Memory B cell (primary cell): ENCODE data around the gene UGT1A1.
"Not testable (repeated sequence)": the region's sequence is repeated elsewhere in the genome, so short reads cannot be mapped to it uniquely, and the experiment has no call there.

ENCODE experiments used
- ATAC-seq: fragments of 150-1000 bp; cut with Tn5 transposase; 2 replicates; pipeline ENCODE4 v1.10.0; 2021; ENCODE audit warnings: low read depth, mild to moderate bottlenecking, moderate library complexity
- DNase-seq, 2 donors: peaks; one replicate each; pipeline ENCODE4 v3.0.0; 2022; ENCODE audit warnings: low spot score in 2 of 2
- H3K27ac Mint-ChIP-seq: one replicate; pipeline ENCODE4 v1.8.0; 2022; ENCODE audit warnings: mild to moderate bottlenecking, moderate library complexity, mixed read lengths
- H3K27me3 Mint-ChIP-seq: one replicate; pipeline ENCODE4 v1.8.0; 2022; ENCODE audit warnings: mixed read lengths
- H3K36me3 Mint-ChIP-seq: one replicate; pipeline ENCODE4 v1.8.0; 2022; ENCODE audit warnings: mild to moderate bottlenecking, mixed read lengths
- H3K4me1 Mint-ChIP-seq: one replicate; pipeline ENCODE4 v1.8.0; 2022; ENCODE audit warnings: mixed read lengths
- H3K4me3 Mint-ChIP-seq: one replicate; pipeline ENCODE4 v1.8.0; 2022; ENCODE audit warnings: mild to moderate bottlenecking, moderate library complexity, mixed read lengths
- H3K9me3 Mint-ChIP-seq: one replicate; pipeline ENCODE4 v1.8.0; 2022; ENCODE audit warnings: mixed read lengths

UGT1A1 gene

DNA sequence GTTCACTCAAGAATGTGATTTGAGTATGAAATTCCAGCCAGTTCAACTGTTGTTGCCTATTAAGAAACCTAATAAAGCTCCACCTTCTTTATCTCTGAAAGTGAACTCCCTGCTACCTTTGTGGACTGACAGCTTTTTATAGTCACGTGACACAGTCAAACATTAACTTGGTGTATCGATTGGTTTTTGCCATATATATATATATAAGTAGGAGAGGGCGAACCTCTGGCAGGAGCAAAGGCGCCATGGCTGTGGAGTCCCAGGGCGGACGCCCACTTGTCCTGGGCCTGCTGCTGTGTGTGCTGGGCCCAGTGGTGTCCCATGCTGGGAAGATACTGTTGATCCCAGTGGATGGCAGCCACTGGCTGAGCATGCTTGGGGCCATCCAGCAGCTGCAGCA is at the start of gene UGT1A1:
Gene UGT1A1, plus strand, starts transcription at position 228 of the 400 bp plus-strand sequence. Its CDS starts 18 bp downstream, at position 246.
- Mint-ChIP-seq H3K4me1 (no peaks in the 10 kb centered on the region), H3K27me3 (peaks cover 12% of the 10 kb centered on the region), H3K36me3 (no peaks in the 10 kb centered on the region), H3K9me3 (no peaks in the 10 kb centered on the region), H3K27ac (no peak within 1 kb of the TSS), H3K4me3 (no peak within 1 kb of the TSS)
- no peak for DNase-seq
- no peak for ATAC-seq

DNA sequence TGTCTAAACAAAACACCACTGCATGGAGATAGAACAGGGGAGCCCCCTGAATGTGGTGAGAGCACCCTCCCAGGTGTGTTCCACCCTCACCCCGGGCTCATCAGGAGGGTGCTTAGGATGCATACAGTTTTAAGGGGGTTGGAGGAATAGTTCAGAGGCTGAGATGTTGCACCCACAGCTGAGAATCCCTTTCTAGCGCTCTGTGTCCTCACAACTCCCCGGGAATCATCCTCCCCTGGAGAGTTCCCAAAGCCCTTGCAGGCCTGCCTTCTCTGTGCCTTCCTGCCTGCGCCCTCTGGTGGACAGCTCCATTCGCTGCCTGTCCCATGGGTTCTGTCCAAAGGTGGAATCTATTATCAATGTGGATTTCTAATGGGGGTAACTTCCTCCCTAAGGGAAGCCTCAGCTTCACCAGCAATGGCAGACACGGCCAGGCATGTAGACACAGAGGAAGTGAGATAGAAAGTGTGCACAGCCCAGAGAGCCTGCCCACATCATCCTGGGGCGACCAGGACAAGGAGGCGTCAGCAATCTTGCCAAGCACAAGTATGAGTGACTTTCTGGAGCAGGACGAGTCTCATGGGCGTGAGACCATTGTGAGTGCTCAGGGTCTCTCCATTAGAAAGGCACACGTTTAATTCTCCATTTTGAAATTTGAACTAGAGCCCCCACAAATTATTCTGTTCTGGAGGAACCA is 48.6 kb upstream of the UGT1A1 start:
- Mint-ChIP-seq H3K4me3 (no peak overlapping the region), H3K4me1 (peaks cover 6% of the 10 kb centered on the region), H3K9me3 (no peaks in the 10 kb centered on the region), H3K36me3 (no peaks in the 10 kb centered on the region), H3K27ac (no peak overlapping the region), H3K27me3 (peaks cover 16% of the 10 kb centered on the region)
- peak; percentile 64 to 71 for DNase-seq
- ATAC-seq: peak; percentile 76

DNA sequence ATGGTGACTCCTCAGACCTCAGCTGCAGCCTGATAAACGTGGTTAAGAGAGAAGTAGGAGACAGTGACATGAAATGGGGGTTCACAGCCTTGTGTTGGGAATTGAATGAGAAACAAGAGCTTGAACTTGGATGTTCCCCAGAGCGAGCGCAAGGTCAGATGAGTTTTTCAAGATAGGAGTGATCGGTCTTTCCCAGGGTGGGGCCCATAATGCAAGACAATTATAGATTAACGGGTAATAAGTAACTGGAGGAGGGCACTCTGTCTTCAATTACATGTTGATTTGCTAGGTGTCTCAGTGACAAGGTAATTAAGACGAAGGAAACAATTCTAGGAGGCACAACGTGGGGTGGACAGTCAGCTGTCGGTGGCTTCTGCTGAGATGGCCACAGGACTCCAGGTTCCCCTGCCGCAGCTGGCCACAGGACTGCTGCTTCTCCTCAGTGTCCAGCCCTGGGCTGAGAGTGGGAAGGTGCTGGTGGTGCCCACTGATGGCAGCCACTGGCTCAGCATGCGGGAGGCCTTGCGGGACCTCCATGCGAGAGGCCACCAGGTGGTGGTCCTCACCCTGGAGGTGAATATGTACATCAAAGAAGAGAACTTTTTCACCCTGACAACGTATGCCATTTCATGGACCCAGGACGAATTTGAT is 47.3 kb upstream of the UGT1A1 start, which contains the start of gene UGT1A5:
Gene UGT1A5, plus strand, starts transcription at position 297 of the 651 bp plus-strand sequence. Its CDS starts 85 bp downstream, at position 382.
- Mint-ChIP-seq H3K4me1 (peaks cover 6% of the 10 kb centered on the region), H3K27me3 (peaks cover 14% of the 10 kb centered on the region), H3K36me3 (no peaks in the 10 kb centered on the region), H3K4me3 (no peak within 1 kb of the TSS), H3K9me3 (no peaks in the 10 kb centered on the region), H3K27ac (no peak within 1 kb of the TSS)
- ATAC-seq: no peak
- DNase-seq: no peak

DNA sequence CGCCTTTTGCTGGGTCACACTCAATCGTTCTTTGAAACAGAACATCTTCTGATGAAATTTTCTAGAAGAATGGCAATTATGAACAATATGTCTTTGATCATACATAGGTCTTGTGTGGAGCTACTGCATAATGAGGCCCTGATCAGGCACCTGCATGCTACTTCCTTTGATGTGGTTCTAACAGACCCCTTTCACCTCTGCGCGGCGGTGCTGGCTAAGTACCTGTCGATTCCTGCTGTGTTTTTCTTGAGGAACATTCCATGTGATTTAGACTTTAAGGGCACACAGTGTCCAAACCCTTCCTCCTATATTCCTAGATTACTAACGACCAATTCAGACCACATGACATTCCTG is 46.8 kb upstream of the UGT1A1 start:
- Mint-ChIP-seq H3K4me3 (no peak overlapping the region), H3K36me3 (no peaks in the 10 kb centered on the region), H3K27ac (no peak overlapping the region), H3K4me1 (peaks cover 6% of the 10 kb centered on the region), H3K27me3 (peaks cover 16% of the 10 kb centered on the region), H3K9me3 (no peaks in the 10 kb centered on the region)
- DNase-seq: no peak
- ATAC-seq: no peak

DNA sequence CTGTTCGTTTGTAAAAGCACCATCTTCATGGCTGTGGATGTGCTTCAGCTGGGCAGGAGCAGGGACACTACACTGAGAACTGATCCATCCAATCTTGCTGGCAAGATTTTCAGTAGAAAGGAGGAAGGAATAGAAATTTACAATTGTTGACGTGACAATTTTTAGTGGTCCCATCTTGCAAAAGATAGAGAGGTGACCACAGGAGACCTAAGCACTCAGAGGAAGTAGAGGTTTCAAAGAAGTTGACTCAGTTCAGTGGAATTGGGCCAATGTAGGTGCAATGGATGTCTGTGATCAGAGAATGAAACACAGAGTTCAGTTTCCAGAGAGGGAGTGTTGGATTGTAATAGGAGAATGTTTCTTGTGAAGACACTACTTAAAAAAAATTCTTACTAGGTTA is 45.9 kb upstream of the UGT1A1 start:
- ATAC-seq (no peak), DNase-seq (no peak)
- no peak overlapping the region for H3K27ac Mint-ChIP-seq
- peaks cover 6% of the 10 kb centered on the region for H3K4me1 Mint-ChIP-seq
- H3K27me3 Mint-ChIP-seq: peaks cover 16% of the 10 kb centered on the region
- no peak overlapping the region for H3K4me3 Mint-ChIP-seq
- no peaks in the 10 kb centered on the region for H3K9me3 Mint-ChIP-seq
- H3K36me3 Mint-ChIP-seq: no peaks in the 10 kb centered on the region

DNA sequence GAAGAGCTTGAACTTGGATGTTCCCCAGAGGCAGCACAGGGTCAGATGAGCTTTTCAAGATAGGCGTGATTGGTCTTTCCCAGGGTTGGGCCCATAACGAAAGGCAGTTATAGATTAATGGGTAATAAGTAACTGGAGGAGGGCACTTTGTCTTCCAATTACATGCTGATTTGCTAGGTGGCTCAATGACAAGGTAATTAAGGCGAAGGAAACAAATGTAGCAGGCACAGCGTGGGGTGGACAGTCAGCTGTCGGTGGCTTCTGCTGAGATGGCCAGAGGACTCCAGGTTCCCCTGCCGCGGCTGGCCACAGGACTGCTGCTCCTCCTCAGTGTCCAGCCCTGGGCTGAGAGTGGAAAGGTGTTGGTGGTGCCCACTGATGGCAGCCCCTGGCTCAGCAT is 41.5 kb upstream of the UGT1A1 start, which contains the start of gene UGT1A4:
Gene UGT1A4, plus strand, starts transcription at position 185 of the 400 bp plus-strand sequence. Its CDS starts 85 bp downstream, at position 270.
- ATAC-seq: no peak
- no peak within 1 kb of the TSS for H3K4me3 Mint-ChIP-seq
- no peaks in the 10 kb centered on the region for H3K9me3 Mint-ChIP-seq
- H3K27me3 Mint-ChIP-seq: peaks cover 14% of the 10 kb centered on the region
- no peak within 1 kb of the TSS for H3K27ac Mint-ChIP-seq
- no peaks in the 10 kb centered on the region for H3K36me3 Mint-ChIP-seq
- DNase-seq: no peak
- H3K4me1 Mint-ChIP-seq: no peaks in the 10 kb centered on the region

DNA sequence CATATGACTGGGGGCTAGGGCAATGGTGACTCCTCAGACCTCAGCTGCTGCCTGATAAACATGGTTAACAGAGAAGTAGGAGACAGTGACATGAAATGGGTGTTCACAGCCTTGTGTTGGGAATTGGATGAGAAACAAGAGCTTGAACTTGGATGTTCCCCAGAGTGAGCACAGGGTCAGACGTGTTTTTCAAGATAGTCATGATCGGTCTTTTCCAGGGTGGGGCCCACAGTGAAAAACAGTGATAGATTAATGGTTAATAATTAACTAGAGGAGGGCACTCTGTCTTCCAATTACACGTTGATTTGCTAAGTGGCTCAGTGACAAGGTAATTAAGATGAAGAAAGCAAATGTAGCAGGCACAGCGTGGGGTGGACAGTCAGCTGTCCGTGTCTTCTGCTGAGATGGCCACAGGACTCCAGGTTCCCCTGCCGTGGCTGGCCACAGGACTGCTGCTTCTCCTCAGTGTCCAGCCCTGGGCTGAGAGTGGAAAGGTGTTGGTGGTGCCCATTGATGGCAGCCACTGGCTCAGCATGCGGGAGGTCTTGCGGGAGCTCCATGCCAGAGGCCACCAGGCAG is 31.3 kb upstream of the UGT1A1 start, which contains the start of gene UGT1A3:
Gene UGT1A3, plus strand, starts transcription at position 320 of the 579 bp plus-strand sequence. Its CDS starts 85 bp downstream, at position 405.
- no peak within 1 kb of the TSS for H3K27ac Mint-ChIP-seq
- H3K27me3 Mint-ChIP-seq: peaks cover 16% of the 10 kb centered on the region
- ATAC-seq (no peak), DNase-seq (no peak)
- no peaks in the 10 kb centered on the region for H3K36me3 Mint-ChIP-seq
- H3K4me3 Mint-ChIP-seq: no peak within 1 kb of the TSS
- no peaks in the 10 kb centered on the region for H3K4me1 Mint-ChIP-seq
- no peaks in the 10 kb centered on the region for H3K9me3 Mint-ChIP-seq

DNA sequence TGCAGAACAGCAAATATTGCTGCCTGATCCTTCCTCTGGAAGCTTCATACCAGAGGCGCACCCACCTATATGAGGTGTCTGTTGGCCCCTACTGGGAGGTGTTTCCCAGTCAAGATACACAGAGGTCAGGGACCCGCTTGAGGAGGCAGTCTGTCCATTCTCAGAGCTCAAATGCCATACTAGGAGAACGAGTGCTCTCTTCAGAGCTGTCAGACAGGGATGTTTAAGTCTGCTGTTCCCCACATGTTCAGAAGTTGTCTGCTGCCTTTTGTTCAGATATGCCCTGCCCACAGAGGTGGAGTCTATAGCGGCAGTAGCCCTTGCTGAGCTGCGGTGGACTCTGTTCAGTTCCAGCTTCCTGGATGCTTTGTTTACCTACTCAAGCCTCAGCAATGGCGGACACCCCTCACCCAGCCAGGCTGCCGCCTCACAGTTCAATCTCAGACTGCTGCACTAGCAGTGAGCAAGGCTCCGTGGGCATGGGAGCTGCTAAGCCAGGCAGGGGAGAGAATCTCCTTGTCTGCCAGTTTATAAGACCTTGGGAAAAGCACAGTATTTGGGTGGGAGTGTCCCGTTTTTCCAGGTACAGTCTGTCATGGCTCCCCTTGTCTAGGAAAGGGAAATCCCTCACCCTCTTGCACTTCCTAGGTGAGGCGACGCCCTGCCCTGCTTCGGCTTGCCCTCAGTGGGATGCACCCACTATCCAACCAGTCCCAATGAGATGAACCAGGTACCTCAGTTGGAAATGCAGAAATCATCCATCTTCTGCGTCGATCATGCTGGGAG is 23.0 kb upstream of the UGT1A1 start:
- not testable (repeated sequence) for H3K4me3 Mint-ChIP-seq, DNase-seq, ATAC-seq, H3K9me3 Mint-ChIP-seq, H3K36me3 Mint-ChIP-seq, H3K4me1 Mint-ChIP-seq, H3K27ac Mint-ChIP-seq
- peaks cover 28% of the 10 kb centered on the region for H3K27me3 Mint-ChIP-seq

DNA sequence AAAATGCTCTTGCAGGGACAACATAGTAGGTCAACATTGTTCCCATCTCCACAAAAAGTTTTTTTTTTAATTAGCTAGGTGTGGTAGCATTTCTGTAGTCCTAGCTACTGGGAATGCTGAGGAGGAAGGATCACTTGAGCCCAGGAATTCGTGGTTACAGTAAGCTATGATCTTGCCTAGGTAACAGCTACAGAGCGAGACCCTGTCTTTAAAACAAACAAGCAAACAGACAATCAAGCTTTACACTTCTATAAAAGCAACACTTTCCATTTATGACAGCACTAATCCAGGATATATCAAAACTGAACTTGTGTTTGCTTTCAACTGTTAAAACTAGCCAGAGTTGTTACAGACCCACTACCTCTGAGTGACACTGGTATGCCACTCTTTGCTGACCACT is 19.2 kb upstream of the UGT1A1 start:
- ATAC-seq (no peak), DNase-seq (no peak)
- Mint-ChIP-seq H3K4me3 (no peak overlapping the region), H3K9me3 (no peaks in the 10 kb centered on the region), H3K4me1 (no peaks in the 10 kb centered on the region), H3K27me3 (peaks cover 25% of the 10 kb centered on the region), H3K27ac (no peak overlapping the region), H3K36me3 (no peaks in the 10 kb centered on the region)

DNA sequence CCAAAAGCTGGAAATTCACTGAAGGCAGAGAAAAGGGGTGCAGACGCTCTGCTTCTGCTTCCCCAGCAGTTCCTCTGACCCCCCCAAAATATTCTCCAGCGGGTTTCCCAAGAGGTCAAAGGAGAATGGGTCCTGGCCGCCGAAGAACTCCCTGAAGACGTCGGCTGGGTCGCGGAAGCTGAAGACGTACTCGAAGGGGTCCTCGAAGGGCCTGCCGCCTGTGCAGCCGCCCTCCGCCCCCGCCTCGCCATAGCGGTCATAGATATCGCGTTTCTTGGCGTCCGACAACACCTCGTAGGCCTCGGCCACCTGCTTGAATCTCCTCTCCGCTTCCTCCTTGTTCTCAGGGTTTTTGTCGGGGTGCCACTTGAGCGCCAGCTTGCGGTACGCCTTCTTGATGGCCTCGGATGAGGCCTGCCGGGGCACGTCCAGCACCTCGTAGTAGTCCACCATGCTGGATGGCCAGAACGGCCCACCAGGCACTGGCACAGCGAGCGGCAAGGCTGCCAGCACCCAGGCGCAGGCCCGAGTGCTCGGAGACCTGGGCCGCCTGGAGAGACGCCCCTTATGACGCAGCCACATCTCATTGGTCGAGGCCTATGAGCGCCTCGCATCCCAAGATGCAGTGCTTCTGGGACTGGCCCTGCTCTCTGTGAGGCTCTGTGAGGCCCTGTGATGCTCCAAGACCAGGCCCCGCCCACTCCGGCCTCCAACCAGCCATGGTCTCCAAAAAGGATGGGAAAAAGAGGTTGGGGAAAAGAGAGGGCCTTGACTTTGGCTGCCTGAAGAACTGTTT is 16.4 kb upstream of the UGT1A1 start:
- H3K36me3 Mint-ChIP-seq: no peaks in the 10 kb centered on the region
- DNase-seq (no peak), ATAC-seq (no peak)
- H3K4me3 Mint-ChIP-seq: no peak overlapping the region
- H3K9me3 Mint-ChIP-seq: no peaks in the 10 kb centered on the region
- H3K27ac Mint-ChIP-seq: no peak overlapping the region
- peaks cover 28% of the 10 kb centered on the region for H3K27me3 Mint-ChIP-seq
- no peaks in the 10 kb centered on the region for H3K4me1 Mint-ChIP-seq

DNA sequence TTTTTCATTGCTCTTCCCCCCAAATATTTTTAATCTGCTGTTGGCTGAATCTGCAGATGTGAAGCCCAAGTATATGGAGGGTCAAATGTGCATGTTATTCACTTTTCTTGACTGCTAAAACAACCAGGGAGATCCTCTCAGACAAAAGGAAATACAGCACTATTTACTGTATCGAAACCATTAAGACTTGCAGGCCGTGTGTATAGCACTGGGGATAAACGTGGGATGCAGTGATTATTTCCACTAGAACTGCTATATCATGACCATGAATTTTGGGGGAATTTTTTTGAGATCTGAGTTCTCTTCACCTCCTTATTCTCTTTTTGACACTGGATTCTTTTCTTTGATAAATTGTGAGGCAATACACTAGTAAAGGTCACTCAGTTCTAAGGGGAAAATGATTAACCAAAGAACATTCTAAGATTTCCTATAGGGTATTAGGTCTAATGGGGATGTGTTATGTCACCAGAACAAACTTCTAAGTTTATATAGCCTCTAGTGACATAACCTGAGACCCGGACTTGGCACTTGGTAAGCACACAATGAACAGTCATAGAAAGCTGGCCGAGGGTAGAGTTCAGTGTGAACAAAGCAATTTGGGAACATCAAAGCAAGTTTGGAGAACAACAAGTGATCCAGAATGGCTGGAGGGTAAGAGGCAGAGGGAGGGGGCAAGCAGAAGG is 14.9 kb upstream of the UGT1A1 start:
- H3K4me3 Mint-ChIP-seq: no peak overlapping the region
- peaks cover 3% of the 10 kb centered on the region for H3K36me3 Mint-ChIP-seq
- H3K27me3 Mint-ChIP-seq: peaks cover 26% of the 10 kb centered on the region
- H3K9me3 Mint-ChIP-seq: peaks cover 5% of the 10 kb centered on the region
- no peaks in the 10 kb centered on the region for H3K4me1 Mint-ChIP-seq
- DNase-seq (no peak), ATAC-seq (no peak)
- H3K27ac Mint-ChIP-seq: no peak overlapping the region

DNA sequence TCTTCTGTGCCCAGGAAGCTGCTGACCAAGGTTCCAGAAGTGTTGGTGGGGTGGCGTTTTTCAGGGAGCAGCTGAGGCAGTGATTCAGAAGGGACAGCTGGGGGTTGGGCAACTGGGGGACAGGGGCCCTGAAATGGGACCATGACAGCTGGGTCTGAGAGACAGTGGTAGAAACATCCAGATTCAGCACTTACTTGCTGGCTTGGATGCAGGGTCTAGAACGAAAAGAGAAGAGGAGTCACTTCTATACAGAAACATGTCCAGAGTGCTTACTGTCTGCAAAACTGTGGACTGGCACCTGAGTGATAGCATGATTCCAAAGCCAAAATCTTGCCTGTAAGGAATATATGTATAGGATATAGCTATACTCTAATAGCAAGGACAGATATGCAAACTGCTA is 14.2 kb upstream of the UGT1A1 start:
- H3K27me3 Mint-ChIP-seq: peaks cover 26% of the 10 kb centered on the region
- ATAC-seq, H3K9me3 Mint-ChIP-seq, H3K36me3 Mint-ChIP-seq, H3K27ac Mint-ChIP-seq, DNase-seq, H3K4me3 Mint-ChIP-seq, H3K4me1 Mint-ChIP-seq: not testable (repeated sequence)
